Body of pancreas (tissue), 4 donors: ENCODE results near the gene CHIT1. TPM values are rescaled to one million over a fixed set of nuclear protein-coding genes. Genes with fewer than 3 reads are reported as not detected.

ENCODE experiments used
- ATAC-seq: fragments of 150-250 bp; one replicate; pipeline ENCODE4 v1.9.1; 2016
- DNase-seq, 4 donors: peaks; one replicate each; pipeline ENCODE4 v3.0.0-alpha.2; 2019
- H3K27ac ChIP-seq, 4 donors: fragments of 200-600 bp; sonication (generic); 1 replicate in 3 of 4; 2 replicates in 1 of 4; pipeline versions ENCODE4 v1.5.1 to v1.6.1; 2016 to 2019; ENCODE audit warnings: mild to moderate bottlenecking in 1 of 4, mixed read lengths in 1 of 4, moderate library complexity in 1 of 4
- H3K27me3 ChIP-seq, 2 donors: fragments of 200-600 bp; sonication (generic); one replicate each; pipeline ENCODE4 v1.6.0; 2016; ENCODE audit warnings: mild to moderate bottlenecking in 1 of 2
- H3K36me3 ChIP-seq, 2 donors: fragments of 200-600 bp; sonication (generic); replicated peaks in 1 of 2; 2 replicates each; pipeline ENCODE4 v1.5.1; 2016; ENCODE audit warnings: low read depth in 2 of 2; ENCODE audit not compliant: insufficient read depth in 1 of 2
- H3K4me1 ChIP-seq: fragments of 200-600 bp; sonication (generic); one replicate; pipeline ENCODE4 v1.6.0; 2016
- H3K4me3 ChIP-seq, 2 donors: fragments of 200-600 bp; sonication (generic); 1 replicate in 1 of 2; 2 replicates in 1 of 2; pipeline ENCODE4 v1.5.1; 2016 to 2019
- H3K9me3 ChIP-seq, 3 donors: fragments of 200-600 bp; sonication (generic); 1 replicate in 2 of 3; 2 replicates in 1 of 3; pipeline ENCODE4 v1.5.1; 2016
- CTCF ChIP-seq, 7 experiments: fragments of 450-650 bp in 4 of 7; fragments of 200-600 bp in 3 of 7; sonication (generic) in 3 of 7; IDR thresholded peaks; one replicate each; pipeline ENCODE4 v1.5.1; 2016 to 2019; ENCODE audit warnings: antibody characterized with exemption in 7 of 7
- POLR2A ChIP-seq, 3 donors: fragments of 450-650 bp; IDR thresholded peaks; one replicate each; pipeline ENCODE4 v1.6.1; 2016; ENCODE audit warnings: antibody characterized with exemption in 3 of 3, mild to moderate bottlenecking in 2 of 3
- WGBS, 2 donors: methylation state at CpG; one replicate each; pipeline ENCODE4 v1.1.5; 2017; 5-methylcytosine and 5-hydroxymethylcytosine counted together
- intact Hi-C: fragments of 100-400 bp; cut with DNase I; formaldehyde crosslinking; loops from one replicate; pipeline ENCODE4 v1.15.1; 2023
- total RNA-seq, 2 donors: library from RNA; depleted of rRNA; stranded (reverse); fragments of >200 nt; gene quantifications; one replicate each; pipeline ENCODE4 v1.1.0, GENCODE V29; 2016

CHIT1 gene
- total RNA-seq, 2 donors from 2014 or later = 0.26 TPM; not detected in 1

GRCh38 chr1:203219171-203219570 lies 10.3 kb downstream of the CHIT1 start:
- H3K27ac ChIP-seq = no peak overlapping the region
- intact Hi-C loops = loop anchor here (10.0 kb wide), 1 partner anchor 174 kb away; no protein-coding TSS in a partner anchor
- ATAC-seq (no peak), DNase-seq (no peak)
- H3K27me3 ChIP-seq = no peaks in the 10 kb centered on the region
- WGBS, 2 donors = 50 to 57% methylated on average over 1 of the region's 1 CpG
- TF ChIP-seq CTCF (IDR thresholded peaks at IDR 0.05) (no peak), POLR2A (IDR thresholded peaks at IDR 0.05) (no peak)
- no peaks in the 10 kb centered on the region for H3K9me3 ChIP-seq
- H3K4me3 ChIP-seq = no peak overlapping the region
- H3K36me3 ChIP-seq = no peaks in the 10 kb centered on the region
- peaks cover 5% of the 10 kb centered on the region for H3K4me1 ChIP-seq

- no peak for DNase-seq
- no peaks in the 10 kb centered on the region for H3K27me3 ChIP-seq
- H3K27ac ChIP-seq = no peak overlapping the region
- intact Hi-C loops = loop anchor here (10.0 kb wide), 1 partner anchor 173 kb away; no protein-coding TSS in a partner anchor
- 52% methylated on average over 7 of the region's 7 CpGs; no CpG with 5 or more reads in 1 of the 2 donors for WGBS, 2 donors
- no peaks in the 10 kb centered on the region for H3K9me3 ChIP-seq
- no peaks in the 10 kb centered on the region for H3K36me3 ChIP-seq
- ATAC-seq = no peak
- peaks cover 5% of the 10 kb centered on the region for H3K4me1 ChIP-seq
- no peak overlapping the region for H3K4me3 ChIP-seq
- TF ChIP-seq CTCF (IDR thresholded peaks at IDR 0.05) (no peak), POLR2A (IDR thresholded peaks at IDR 0.05) (no peak)
These were observed 11.8 kb downstream of the CHIT1 start for GRCh38 chr1:203217668-203218067.

GRCh38 chr1:203217139-203217655 lies 12.3 kb downstream of the CHIT1 start:
- H3K36me3 ChIP-seq = no peaks in the 10 kb centered on the region
- intact Hi-C loops = loop anchor here (10.0 kb wide), 1 partner anchor 172 kb away; no protein-coding TSS in a partner anchor
- no peak overlapping the region for H3K4me3 ChIP-seq
- H3K4me1 ChIP-seq = peaks cover 5% of the 10 kb centered on the region
- DNase-seq (peak in 3 of 4 donors; percentile 20 to 29 (median 22)), ATAC-seq (peak; percentile 43)
- TF ChIP-seq POLR2A (IDR thresholded peaks at IDR 0.05) (no peak), CTCF (IDR thresholded peaks at IDR 0.05) (peak in 2 of 7 experiments; percentile 10 to 16)
- no peaks in the 10 kb centered on the region for H3K27me3 ChIP-seq
- no peak overlapping the region for H3K27ac ChIP-seq
- H3K9me3 ChIP-seq = no peaks in the 10 kb centered on the region
- 18 to 29% methylated on average over 4 to 6 of the region's 6 CpGs for WGBS, 2 donors

- 31 to 32% methylated on average over 17 to 19 of the region's 19 CpGs for WGBS, 2 donors
- peak; percentile 61 to 67 (median 62) for DNase-seq
- intact Hi-C loops = loop anchor here (10.0 kb wide), 1 partner anchor 172 kb away; no protein-coding TSS in a partner anchor
- Histone ChIP-seq H3K9me3 (no peaks in the 10 kb centered on the region), H3K4me3 (no peak overlapping the region), H3K4me1 (peaks cover 5% of the 10 kb centered on the region), H3K27ac (no peak overlapping the region), H3K27me3 (no peaks in the 10 kb centered on the region), H3K36me3 (no peaks in the 10 kb centered on the region)
- peak; percentile 82 for ATAC-seq
- TF ChIP-seq CTCF (IDR thresholded peaks at IDR 0.05) (peak; percentile 39 to 83 (median 72)), POLR2A (IDR thresholded peaks at IDR 0.05) (no peak)
These were observed 13.0 kb downstream of the CHIT1 start for GRCh38 chr1:203216274-203217138.
